Measurements from ENCODE around the gene XNDC1N.

XNDC1N gene, protein sequence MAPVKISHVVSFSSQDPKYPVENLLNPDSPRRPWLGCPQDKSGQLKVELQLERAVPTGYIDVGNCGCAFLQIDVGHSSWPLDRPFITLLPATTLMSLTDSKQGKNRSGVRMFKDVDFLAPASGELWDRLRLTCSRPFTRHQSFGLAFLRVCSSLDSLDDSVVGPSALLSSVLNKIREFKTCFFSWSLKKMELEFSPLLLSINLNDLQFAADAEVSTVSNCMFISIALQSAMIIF

DNA sequence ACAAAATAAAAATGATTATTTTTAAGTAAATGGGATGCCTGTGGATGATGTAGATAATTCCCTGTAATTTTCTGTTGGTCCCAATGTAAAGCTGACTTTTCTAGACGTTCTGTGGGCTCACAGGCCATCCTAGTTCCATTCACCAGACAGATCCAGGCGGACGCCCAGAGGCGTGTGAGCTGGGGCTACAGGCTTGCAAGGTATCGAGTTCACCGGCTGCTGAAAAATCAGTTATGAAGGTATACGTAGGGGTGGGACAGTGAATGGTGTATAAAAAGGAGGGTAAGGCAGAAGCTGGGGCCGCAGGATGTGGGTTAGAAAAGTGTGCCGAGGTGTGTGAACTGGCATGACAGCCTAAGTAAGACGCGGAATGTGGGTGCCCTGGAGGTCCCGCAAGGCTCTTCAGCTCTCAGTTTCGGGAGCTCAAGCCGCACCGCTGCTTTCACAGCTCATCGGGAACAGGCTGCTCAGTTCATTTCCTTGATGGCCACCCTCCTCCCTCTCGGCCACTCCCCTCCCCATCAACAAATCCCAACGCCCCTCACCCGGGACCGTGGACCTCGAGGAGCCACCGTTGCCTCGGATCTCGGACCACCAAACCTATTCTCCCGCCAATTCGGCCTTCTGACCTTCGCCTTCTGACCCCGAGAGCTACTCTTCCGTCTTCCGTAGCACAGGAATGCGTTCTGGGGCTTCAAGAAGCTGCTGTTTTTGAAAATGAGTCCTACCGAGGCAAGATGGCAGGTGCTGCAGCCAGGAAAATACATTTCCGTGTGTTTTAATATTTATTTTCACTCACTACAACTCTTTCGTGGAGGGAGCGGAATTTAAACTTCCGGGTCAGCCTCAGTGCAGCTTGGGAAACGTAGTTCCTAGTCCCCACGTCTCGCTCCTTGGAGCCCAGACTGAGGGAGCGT lies at the start of gene XNDC1N:
Gene XNDC1N (minus strand): TSS at position 775 of the 917 bp plus-strand sequence. CDS start 5,241 bp downstream, outside the sequence.
- DNase-seq: peak; percentile 89

DNA sequence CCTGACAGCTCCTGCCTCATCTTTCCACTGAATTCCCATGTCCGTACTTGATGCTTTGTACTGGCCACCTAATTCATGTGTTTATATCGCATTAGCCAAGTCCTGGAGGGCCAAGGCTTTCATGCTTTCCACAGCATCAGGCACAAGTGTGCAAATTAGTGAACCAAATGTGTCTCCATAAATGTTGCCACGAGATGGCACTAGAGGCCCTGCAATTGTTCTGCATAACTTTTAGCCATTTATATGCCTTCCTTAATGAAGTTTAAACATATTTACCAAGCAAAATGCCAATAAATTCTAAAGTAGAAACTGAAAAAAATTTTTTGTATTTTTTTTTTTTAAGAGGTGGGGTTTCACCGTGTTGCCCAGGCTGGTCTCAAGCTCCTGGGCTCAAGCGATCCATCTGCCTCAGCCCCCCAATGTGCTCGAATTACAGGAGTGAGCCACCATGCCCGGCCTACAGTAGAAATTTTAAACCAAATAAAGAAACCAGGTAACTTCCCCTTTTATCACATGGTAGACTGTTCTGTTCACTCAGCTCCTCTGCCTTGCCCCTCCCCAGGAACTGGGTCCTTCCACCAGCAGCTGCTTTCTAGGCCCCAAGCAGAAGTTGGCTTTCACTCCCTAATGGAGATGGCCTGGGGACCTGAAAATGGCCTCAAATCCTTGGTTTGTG lies 49.5 kb upstream of the XNDC1N start:
- DNase-seq: no peak

DNA sequence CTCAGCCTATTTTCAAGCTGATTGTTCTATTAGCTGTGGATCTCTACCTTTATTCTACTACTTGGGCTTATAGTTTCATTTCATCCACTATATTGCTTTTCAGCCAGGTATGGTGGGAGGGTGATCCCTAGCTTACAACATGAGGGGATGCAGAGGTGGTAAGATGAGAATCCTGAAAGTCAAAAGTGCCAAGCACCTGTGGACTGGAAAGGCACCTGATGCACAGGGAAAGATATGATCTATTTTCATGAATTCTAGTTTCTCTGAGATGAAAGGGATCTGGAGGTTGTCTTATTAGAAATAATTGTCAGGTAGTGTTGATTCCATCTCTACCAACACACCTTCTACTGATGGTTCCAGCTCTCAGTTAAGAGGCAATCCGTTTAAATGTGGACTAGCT lies 48.7 kb upstream of the XNDC1N start:
- no peak for DNase-seq

DNA sequence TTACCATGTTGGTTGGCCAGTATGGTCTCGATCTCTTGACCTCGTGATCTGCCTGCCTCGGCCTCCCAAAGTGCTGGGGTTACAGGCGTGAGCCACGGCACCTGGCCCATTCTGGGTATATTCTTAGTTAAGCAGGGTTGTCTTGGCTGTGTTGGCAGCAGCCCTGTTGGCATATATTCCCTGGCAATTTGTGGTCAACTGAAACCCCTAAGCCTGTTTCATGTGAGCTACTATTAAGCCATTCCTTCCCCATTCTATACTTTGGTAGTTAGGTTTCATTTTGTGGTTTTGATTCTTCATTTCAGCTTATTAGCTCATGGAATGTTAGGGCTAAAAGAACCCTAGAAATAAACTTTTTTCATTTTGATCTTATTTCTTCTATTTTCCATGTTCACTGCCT lies 48.2 kb upstream of the XNDC1N start:
- DNase-seq: no peak

DNA sequence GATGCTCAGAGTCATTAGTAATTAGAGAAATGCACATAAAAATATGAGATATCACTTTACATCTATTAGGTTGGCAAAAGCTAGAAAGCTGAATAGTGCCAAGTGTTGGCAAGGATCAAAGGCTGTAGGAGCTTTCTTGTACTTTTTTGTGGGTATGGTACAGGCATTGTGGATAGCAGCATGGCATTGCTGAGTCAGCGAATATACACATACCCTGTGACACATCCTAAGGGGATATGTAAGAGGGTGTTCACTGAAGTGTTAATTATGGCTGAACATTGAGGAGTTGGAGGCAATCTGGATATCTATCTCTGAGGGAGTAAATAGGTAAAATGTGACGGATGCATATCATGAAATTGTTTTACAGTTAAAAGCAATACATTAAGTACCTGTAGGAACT lies 43.3 kb upstream of the XNDC1N start:
- no peak for DNase-seq

DNA sequence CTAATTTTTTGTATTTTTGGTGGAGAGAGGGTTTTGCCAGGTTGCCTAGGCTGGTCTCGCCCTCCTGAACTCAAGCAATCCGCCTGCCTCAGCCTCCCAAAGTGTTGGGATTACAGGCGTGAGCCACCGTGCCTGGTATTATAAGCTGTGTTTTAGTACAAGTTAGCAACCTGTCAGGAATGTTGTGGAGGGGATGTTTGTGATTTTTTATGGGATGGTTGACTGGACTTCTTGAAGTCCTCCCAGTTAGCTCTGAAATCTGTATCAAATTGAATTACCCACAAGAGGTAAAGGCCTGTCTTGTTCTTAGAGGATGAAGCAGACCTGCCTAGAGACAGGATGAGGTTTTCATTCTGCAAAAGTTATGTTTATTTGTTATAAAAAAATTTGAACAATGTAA lies 36.2 kb upstream of the XNDC1N start:
- no peak for DNase-seq

DNA sequence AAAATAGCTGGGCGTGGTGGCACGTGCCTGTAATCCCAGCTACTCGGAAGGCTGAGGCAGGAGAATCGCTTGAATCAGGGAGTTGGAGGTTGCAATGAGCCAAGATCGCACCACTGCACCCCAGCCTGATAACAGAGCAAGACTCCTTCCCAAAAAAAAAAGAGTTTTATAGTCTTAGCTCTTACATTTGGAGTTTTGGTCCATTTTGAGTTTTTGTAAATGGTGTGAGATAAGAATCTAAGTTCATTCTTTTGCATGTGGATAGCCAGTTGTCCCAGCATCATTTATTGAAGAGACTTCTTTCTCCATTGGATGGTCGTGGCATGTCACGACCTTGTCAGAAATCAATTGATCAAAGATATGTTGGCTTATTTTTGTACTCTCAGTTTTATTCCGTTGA lies 35.1 kb upstream of the XNDC1N start:
- no peak for DNase-seq

DNA sequence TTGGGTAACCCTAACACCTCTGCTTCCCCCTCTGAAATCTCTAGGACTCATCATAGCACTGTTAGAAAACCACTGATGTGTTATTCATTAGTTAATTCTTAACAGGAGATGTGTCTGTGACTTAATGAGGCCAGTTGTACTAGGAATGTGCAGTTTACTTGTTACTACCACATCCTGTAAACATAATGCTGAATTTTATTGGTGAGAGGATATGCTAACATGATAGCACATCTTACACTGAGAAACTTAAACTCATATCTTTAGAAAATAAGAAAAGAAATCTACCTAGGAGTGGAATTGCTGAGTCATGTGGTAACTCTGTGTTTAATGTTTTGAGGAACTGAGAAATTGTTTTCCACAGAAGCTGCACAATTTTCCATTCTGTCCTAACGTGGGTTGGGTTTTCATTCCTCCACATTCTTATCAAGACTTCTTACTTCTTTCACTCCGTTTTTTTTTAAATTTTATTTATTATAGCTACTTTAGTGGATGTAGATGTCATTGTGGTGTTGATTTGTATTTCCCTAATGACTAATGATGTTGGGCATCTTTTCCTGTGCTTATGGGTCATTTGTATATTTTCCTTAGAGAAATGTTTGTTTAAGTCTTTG lies 34.1 kb upstream of the XNDC1N start:
- no peak for DNase-seq

DNA sequence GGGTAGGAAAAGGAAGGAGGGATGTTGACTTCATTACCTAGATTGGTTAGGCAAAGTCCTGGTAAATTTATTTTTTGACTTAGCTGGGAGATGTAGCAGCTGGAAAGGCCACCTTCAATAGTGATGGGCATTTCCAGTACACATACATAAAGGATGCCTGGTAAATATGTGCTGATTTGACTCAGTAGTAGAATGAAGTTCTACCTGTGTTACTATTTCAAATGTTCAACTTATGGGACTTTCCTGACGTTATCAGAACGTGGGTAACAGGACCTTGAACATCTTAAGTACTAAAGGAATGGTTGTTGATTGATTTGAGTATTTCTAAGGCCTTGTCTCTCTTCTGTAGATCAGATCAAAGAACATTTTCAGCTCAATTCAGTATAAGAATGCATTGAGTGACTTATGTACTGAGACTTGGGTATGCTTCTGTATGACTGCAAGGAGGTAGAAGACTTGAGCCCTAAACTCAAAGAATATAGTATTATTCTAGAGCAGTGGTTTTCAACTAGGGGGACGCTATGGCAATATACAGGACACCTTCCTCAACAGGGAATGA lies 27.6 kb upstream of the XNDC1N start:
- no peak for DNase-seq

DNA sequence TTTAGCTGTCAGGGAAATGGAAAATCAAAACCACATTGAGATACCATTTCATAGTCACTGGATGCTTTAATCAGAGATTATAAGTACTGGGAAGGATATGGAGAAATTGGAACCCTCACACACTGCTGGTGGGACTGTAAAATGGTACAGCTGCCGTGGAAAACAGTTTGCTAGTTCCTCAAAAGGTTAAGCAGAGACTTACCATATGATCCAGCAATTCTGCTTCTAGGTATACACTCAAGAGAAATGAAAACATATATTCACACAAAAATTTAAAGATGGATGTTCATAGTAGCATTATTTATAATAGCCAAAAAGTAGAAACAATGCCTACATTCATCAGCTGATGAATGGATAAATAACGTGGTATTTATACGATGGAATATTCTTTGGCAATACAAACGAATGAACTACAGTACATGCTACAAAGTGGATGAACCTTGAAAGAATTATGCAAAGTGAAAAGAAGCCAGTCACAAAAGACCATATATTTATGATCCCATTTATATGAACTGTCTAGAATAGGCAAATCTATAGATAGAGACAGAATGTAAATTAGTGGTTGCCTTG lies 23.4 kb upstream of the XNDC1N start:
- DNase-seq: no peak

DNA sequence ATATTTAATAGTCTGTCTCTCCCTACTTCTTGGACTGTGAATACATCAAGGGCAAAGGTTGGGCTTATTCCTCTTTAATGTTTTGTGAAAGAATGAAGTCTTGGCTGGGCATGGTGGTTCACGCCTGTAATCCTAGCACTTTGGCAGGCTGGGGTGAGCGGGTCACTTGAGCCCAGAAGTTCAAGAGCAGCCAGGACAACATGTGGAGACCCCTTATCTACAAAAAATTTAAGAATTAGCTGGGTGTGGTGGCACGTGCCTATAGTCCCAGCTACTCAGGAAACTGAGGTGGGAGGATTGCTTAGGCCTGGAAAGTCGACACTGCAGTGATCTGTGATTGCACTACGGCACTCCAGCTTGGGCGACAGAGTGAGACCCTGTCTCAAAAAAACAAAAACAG lies 20.6 kb upstream of the XNDC1N start:
- DNase-seq: no peak

DNA sequence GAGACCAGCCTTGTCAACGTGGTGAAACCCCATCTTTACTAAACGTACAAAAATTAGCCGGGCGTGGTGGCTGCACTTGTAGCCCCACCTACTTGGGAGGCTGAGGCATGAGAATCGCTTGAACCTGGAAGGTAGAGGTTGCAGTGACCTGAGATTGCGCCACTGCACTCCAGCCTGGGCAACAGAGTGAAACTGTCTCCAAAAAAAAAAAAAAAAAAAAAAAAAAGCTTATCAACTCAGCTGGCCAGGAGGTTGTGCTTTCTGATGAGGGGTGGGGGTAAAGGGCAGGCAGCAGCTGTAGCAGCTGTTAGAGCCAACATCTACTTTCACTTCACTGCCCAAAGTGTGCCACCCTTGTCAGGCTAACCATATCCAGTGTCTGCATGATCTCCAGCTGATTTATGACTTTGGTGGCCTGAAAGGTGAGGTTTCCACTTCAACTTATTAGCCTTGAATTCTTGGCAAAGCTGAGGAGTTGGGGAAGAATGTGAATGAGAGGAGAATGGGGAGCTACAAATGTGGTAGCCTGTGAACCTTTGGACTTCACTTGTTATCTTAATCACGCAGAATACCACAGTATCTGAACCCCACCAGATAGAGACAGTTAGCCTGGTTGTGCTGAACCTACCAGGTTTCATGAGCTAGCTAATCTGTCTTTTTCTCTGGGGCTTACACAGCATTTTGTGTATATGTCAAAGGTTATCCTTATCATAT lies 20.1 kb upstream of the XNDC1N start:
- no peak for DNase-seq

DNA sequence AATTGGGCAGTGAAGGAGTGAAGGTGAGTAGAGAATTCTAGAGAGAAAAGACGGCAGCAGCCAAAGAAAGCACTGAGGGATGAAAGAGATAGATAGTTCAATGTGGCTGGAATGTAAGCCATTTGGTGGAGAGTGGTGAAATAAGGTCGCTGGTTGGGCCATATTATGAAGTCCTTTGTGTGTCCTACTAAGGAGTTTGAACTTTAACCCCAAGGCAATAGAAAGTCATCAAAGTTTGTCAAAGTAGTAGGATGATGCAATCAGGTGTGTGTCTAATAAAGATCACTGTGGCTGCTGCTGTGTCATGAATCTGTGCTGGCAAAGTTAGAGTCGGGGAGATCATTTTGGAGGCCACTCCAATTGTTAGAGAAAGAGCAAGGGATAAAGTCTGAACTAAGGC lies 19.1 kb upstream of the XNDC1N start:
- DNase-seq: no peak

DNA sequence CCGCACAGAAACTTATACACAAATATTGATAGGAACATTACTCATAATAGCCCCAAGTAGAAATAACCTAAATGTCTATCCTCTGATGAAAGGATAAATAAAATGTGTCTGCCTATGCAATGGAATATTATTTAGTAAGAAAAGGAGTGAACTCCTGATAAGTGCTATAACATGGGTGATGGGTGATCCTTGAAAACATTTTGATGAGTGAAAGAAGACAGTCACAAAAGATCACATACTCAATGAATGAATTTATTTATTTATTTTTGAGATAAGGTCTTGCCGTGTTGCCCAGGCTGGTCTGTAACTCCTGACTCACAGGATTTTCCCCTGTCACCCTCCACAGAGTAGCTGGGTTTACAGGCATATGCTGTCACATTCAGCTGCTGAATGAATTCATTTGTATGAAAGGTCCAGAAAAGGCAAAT lies 17.8 kb upstream of the XNDC1N start:
- peak; percentile 26 for DNase-seq

DNA sequence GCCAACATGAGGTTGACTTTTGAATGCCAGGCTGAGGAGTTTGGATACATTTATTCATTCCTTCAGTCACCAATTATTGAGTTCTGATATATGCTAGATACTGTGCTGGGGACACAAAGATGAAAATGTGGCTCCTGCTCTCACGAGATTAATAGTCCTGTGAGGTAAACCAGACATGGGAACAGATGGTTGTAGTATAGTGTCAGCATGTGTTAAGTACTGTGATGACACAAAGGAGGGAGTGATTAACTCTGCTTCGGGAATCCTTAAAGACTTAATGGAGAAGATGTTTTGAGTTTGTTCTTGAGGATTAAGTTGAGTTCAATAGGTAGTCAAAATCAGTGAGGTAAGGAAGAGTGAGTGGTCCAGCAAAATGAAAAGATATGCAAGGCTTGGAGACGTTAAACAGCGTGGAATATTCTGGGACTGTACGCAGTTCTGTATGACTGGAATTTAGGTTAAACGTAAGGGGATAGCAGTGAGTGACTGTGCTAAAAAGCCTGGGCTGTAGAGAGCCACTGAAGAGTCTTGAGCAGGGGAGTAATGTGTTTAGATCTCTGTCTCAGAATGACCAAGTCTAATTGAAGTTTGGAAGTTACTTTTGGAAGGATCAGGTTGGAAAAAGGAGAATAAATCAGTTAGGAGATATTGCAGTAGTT lies 12.3 kb upstream of the XNDC1N start:
- no peak for DNase-seq

DNA sequence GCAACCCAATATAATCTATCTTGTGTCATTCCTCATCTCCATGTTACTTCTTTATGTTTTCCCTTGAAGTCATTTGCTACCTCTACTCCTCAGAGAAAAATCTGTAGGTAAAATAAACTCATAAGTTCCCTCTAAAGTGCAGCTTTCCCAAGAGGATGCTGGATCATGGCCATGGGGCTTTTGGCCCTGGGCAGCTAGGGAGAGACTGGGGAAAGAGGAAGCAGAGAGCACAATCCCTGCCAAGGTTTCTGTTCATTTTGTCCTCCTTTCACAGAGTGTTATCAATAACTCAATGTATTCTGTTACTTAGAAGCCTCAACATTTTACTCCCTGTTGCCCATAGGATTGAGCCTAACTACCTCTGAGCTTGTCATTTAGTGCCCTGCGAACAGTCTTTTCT lies 9.4 kb upstream of the XNDC1N start:
- no peak for DNase-seq

DNA sequence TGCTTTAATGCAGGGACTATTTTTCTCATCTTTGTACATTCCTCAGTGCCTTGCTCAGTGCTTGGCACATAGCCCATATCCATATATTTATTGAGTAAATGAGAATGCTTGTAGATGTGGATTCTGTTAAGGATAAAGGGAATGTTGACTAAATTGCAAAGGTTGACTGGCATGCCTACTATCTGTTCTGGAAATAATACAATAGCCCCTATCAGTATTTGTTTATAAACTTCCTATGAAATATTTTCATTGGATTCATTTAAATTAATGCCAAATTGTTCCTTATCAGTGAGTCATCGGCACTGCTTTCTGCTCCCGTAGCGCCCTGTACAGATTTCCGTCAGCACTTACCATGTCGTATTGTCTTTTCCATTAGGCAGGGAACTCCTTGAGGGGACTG lies 8.4 kb upstream of the XNDC1N start:
- DNase-seq: no peak

DNA sequence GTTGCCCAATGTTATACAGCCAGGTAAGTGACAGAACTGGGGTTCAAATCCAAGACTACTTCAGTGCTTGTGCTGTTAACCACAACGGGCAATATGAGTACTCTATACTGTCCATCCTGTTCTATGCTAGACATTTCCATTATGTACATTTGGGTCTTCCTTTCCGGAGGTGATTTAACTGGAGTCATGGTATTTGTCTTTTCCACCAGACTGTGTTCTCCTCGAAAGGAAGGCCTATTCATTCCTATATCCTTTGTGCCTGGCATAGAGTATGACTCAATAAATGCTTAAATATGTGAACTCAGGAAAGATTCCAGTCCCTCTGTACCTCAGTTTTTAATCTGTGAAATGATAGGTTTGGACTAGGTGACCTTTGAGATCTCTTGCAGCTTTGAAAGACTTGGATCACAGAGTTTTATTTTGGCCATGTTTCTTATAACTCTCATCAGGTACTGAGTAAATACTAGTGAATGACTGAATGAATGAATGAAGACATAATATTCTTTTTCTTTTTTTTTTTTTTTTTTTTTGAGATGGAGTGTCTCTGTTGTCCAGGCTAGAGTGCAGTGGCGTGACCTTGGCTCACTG lies 7.0 kb upstream of the XNDC1N start:
- DNase-seq: no peak

DNA sequence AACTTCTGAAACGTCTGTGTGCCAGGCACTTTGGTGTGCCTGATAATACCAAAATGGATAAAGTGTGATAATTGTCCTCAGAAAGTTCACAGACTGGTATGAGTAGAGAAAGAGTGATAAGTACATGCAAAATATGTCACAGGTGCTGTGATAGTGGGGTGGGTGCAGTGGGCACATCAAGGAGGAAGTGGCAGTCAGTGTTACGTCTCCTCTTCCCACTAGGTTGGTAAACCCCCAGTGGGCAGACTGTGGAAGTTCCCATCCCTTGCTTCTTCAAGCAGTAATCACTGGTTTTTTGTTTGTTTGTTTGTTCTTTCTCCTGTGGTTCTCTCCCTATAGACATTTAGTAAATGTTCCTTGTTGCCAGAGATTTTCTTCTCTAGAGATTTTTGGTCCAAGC lies 5.8 kb upstream of the XNDC1N start:
- DNase-seq: no peak

DNA sequence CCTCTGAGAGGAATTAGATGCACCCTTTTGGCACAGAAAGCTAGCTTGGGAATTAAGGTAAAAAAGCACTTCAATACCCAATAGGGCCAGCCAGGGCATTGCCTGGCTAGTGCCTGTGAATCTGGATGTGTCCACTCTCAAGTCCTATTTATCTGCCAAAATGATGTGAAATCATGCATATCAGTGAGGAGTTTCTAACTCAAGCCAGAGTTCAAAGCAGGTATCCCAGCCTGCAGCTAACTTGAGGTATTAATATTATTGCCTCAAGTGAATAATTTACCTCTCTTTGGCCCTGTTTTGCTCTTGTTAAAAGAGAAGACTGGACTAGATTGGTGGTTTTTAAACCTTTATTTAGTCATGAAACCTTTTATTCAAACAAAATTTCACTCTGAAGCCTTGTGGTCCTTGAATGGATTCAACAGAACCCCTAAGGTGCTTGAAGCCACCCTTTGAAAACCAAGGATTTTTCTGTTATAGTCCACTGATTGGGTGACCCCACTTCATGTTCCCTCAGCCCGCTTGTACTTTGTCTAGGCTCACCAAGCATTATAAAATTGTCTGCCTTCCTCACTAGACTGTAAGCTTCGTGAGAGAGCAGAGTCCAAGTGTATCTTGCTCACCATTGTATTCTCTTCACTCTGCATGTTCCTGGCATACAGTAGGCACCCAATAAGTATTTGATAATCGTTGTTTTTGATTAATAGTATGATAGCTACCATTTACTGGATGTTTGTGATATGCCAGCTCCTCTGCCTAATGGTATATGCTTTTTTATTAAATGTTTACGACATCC lies 4.9 kb upstream of the XNDC1N start:
- DNase-seq: no peak

All from amniotic stem cell (primary cell).